ENCODE measurements around the gene YY1.
"Not testable (repeated sequence)": the region's sequence is repeated elsewhere in the genome, so short reads cannot be mapped to it uniquely, and the experiment has no call there.

The YY1 gene

GRCh38 chr14:100238419-100239210 is at the start of gene YY1:
TSS of gene YY1 (plus strand) at chr14:100239144. CDS start at chr14:100239245, 101 bp downstream.
- peak; percentile 100 for DNase-seq

DNA sequence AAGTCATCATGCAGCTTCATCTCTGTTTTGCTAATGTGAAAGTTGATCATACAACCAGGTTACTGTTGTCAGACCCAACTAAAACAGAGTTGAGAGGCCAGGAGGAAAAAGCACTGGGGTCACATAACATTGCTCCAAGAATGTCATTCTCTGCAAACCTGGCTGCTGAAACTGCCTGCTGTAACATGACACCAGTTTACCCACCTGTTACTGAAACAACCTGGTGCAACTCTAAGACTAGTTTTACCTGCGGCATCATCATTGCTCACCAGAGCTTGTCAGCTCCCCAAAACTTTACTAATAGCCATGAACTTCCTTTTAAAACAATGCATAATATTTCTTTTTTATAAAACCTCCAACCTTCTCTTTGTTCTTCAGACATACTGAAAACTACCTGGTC is 48.8 kb upstream of the YY1 start:
- no peak for DNase-seq

GRCh38 chr14:100191584-100192249 is 47.2 kb upstream of the YY1 start:
- no peak for DNase-seq

DNA sequence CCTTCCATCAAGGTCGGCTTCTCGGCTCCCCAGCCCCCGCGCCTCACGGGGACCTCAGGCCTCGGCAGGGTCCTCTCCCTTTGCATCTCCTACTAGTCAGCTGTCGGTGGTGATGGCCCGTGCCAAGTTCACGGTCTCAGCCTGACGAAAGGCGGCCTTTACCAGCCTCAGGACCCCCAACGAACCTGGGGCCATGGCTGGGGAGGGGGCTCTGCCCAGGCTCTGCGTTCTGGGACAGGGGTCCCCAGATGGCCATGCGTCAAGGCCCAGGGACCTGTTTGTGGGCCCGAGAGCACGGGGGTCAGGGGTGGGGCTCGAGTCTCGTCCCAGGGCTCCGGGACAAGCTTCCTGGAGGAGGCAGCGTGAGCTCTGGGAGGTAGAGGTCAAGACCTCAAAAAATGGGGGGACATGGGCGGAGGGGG is 46.7 kb upstream of the YY1 start:
- no peak for DNase-seq

GRCh38 chr14:100192672-100193416 is 46.1 kb upstream of the YY1 start:
- peak; percentile 100 for DNase-seq

DNA sequence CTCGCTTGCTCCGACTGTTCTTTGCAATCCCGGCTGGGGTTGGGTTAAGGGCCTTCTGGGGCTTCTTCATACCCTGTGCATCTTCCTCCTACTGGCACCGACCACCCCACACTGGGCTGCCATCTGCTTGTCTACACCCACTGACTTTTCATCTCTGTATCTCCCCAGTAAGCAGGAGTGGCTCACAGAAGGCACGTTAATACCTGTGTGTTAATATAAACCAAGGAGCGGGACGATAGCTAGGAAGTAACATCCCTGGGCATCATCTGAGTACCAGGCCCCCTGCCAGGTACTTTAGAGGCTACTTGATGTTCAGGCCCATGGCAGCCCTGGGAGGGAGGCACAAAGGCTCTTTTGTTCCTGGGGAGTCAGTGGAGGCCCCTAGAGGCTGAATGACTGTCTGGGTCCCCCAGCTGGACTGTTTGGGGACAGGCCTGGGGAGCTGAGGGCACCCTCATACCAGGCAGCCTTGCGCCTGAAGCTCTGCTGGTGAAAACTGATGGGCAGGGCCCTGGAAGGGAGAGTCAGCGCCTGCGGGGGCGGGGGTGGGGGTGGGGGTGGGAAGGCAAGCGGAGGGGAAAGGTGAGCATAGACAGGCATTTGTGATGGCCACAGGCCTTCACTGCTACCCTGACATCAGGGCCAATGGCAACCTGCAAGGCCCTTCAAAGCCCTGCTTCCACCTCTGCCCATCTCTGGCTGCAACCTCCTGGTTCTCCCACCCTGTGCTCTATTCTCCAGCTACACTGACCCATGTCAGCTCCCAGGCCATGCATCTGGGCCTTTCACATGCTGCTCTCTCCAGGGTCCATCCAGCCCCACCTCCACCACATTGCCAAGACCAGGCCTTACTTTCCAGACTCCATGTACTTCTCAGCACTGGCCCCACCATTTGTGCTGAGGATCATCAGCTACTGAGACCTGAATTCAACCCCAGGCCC is 45.3 kb upstream of the YY1 start:
- peak; percentile 12 for DNase-seq

DNA sequence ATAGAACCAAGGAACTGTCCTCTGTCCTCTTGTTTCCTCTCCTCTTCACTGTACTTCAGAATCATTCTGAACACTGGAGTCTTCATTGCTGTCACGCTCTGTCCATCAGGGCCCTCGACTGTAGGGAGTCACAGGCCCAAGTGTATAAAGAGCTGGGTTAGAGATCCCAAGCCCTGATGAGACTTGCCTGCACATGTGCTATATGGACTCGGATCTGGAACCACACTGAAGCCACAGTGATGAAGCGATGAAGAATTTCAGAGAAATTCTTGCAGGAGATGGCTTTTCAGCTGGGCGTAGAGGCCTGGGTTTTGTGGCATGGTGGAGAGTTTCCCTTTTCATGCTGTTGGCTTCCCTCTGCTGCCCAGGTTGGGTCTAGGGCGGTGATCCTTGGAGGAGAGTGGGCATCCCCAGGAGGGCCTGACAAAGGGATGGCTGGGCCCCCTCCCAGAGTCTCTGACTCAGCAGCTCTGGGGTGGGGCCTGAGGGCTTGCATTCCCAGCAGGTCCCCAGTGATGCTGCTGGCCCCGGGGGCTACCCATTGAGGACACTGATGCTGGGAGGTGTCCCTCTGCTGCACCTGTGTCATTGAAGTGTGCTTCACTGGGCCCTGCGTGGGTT is 39.6 kb upstream of the YY1 start:
- no peak for DNase-seq

DNA sequence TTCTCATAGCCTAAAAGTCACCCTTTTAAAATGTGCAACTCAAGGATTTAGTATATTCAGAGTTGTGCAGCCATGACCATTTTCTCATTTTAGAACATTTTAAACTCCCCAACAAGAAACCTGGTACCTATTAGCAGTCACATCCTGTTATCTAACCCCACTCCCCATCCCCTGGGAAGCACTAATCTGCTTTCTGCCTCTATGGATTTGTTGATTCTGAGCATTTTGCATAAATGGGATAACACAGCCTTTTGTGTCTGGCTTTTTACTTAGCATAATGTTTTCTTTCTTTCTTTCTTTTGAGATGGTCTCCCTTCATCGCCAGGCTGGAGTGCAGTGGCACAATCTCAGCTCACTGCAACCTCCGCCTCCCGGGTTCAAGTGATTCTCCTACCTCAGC is 38.6 kb upstream of the YY1 start:
- DNase-seq, result no peak

DNA sequence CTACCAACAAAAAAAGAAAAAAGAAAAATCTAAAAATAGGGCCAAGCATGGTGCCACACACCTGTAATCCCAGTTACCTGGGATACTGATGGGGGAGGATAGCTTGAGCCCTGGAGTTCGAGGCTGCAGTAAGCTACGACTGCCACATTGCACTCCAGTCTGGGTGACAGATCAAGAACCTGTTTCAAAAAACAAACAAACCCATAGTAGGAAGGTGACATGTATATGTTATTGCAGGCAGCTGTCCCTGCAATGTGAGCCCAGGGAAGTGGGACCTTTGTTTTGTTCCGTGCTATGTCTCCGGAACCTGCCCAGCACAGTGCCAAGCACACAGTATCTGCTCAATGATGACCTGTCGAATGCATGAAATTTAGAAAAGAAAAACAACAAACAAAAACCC is 37.2 kb upstream of the YY1 start:
- no peak for DNase-seq

DNA sequence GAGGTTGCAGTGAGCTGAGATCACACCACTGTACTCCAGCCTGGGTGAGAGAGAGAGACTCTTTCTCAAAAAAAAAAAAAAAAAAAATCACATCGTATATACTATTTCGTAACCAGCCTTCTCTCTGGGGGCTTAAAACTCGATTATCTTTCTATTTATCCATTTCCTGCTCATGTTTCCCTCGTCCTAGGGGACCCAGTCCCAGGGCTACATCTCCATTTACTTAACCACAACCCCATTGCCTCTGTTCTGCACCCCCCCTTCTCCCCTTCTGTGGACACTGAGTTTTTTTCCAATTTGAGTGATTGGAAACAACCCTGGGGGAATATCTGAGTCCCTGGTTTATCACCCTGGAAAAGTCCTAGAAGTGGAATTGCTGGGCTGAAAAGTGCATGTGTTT is 36.2 kb upstream of the YY1 start:
- DNase-seq, result no peak

DNA sequence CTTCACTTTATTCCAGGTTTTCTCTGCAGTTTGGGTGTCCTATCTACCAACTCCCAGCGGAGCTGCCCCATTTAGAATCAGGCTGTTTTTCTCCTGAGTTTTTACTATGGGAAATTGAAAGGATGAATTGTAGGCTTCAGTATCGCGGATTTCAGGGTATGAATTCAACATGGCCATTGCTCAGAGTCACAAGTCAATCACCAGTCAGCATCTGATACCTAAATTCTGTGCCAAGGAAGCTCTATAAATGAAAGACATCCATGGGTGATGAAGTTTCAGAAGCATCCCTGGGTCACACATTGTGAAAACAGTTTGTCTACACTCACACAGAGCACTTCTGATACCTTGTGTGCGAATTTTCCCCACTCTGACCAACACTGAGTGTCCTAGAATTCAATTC is 35.8 kb upstream of the YY1 start:
- no peak for DNase-seq

DNA sequence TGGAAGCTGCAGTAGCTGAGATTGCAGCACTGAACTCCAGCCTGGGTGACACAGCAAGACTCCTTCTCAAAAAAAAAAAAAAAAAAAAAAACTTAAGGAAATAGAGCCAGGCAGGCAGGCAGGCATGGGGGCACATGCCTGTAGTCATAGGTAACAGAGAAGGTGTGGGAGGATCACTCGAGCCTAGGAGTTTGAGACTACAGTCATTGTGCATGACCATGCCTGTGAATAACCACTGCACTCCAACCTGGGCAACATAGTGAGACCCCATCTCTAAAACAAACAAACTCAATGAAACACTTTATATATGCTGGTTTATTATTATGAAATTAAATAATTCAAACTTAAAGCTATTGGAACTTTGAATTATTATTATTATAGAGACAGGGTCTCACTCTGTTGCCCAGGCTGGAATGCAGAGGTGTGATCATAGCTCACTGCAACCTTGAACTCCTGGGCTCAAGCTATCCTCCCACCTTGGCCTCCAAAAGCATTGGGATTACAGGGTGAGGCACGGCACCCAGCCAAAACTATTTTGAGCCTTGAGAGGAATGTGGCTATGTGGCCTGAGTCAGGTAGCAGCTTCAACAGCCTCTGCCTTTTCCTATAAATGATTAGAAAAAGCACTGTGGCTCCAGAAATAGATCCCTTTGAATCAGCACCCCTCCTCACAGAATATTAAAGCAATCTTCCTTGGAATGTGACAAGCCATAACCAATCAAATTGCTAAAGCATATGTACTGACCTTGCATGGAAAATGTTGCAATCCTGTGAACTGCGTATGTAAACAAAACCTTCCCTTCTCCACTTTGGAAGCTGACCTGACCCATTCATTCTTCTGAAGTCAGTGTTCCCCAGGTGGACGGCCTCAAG is 34.7 kb upstream of the YY1 start:
- no peak for DNase-seq

- not testable (repeated sequence) for DNase-seq
Measured at GRCh38 chr14:100204835-100205167, 34.1 kb upstream of the YY1 start.

GRCh38 chr14:100207588-100207987 is 31.4 kb upstream of the YY1 start:
- not testable (repeated sequence) for DNase-seq

DNA sequence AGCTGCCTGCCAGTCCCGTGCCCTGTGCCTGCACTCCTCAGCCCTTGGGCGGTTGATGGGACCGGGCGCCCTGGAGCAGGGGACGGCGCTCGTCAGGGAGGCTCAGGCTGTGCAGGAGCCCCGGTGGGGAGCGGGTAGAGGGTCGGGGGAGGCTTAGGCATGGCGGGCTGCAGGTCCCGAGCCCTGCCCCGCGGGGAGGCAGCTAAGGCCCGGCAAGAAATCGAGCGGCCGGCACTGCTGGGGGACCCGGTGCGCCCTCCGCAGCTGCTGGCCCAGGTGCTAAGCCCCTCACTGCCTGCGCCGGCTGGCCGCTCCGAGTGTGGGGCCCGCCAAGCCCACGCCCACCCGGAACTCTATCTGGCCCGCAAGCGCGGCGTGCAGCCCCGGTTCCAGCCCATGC is 30.8 kb upstream of the YY1 start:
- DNase-seq, result not testable (repeated sequence)

DNA sequence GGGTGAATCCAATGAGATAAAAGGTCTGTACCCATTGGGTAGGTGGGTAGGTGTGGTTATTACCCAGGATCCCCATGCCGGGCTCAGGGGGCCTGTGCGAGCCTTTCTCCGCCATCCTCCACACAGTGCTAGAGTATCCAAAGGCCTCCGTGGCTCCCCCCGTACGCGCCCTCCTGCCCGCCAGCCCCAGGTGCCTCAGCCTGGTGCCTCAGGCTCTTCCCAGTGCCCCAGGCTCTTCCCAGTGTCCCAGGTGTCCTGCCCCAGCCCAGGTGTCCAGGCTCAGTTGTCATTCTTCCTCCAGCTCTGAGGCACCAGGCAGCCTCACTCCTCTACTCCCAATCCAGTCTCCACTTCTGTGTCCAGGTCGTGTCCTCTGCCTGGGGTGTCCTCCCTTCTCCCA is 27.6 kb upstream of the YY1 start:
- DNase-seq, result no peak

DNA sequence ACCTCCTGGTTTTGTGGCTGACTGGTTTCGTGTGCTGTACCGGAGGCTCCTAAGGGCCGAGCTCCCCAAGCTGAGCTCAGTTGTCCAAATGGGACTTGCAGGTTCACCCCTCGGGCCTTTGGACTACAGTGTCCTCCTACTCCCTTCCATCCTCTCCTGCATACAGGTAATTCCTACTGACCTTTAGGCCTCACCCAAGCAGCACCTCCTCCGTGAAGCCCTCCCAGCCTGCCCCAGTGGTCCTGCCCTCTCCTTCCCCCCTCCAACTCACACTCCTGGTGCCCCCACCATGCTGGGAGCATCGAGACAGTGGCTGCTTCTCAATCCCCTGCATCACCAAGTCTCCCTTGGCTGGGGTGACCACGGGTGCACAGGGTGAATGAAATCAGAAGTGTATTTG is 27.1 kb upstream of the YY1 start:
- peak; percentile 31 for DNase-seq

DNA sequence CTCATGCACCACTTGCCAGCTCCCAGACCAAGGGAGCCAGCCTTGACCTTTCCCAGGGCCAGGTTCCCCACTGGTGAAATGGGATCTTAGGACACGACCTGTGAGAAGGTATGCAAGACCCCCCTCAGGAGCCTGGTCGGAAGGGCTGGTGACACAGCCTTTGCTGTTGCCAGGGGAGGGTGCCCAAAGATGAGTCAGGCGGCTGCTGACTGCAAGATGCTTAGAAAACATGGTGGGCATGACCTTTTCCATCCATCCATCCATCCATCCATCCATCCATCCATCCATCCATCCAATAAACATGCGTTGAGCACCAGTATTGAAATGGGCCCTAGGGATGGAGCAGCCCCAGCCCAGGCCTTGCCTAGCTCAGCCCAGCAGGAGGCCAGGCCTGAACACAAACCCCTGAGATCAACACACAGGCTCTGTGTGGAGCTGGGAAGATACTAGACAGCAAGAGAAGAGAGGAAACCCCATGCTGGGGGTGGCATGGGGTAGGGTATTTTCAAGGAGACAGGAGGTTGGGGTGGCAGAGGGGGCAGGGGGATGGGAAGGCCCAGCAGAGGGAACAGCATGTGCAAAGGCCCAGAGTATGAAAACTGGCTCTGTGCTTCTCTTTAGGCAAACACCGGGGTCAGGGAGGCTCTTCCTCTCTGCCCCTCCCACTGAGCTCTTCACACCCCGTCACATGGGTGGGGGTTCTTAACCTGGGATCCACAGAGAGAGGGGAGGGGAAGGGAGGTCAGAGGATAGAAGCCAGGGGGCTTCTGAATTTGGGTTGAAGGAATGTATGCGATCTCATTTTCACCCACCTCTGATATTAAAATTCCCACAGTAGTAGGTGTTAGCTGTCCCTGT is 26.2 kb upstream of the YY1 start:
- no peak for DNase-seq

- DNase-seq, result no peak
Measured at GRCh38 chr14:100213587-100213955, 25.4 kb upstream of the YY1 start.
